WTC11 (cell line): Measurements from ENCODE around the gene FBLN5. TPM values are rescaled to one million over a fixed set of nuclear protein-coding genes. Genes with fewer than 3 reads are reported as not detected.

Experiments used
- ATAC-seq: fragments of 200-7000 bp; cut with Tn5 transposase; 2 replicates; pipeline ENCODE4 v1.10.0; 2021; ENCODE audit warnings: mild to moderate bottlenecking, moderate library complexity
- CTCF ChIA-PET: fragments of 300-600 bp; sonication (Branson Sonifier 250); formaldehyde crosslinking; loops from one replicate; lab custom pipeline; 2021; ENCODE audit warnings: antibody characterized with exemption; lab: Charles Lee
- POLR2A ChIA-PET: fragments of 350-600 bp; sonication (Branson Sonifier 250); formaldehyde crosslinking; loops from one replicate; lab custom pipeline; 2021; ENCODE audit warnings: antibody characterized with exemption; lab: Charles Lee
- DNase-seq: peaks from one replicate; pipeline ENCODE4 v3.0.0; 2021; ENCODE audit warnings: low spot score
- H3K27ac Mint-ChIP-seq: 2 replicates; pipeline ENCODE4 v1.8.0; 2021; ENCODE audit warnings: mixed read lengths
- H3K27me3 Mint-ChIP-seq: 2 replicates; pipeline ENCODE4 v1.8.0; 2021; ENCODE audit warnings: low read depth, mild to moderate bottlenecking, moderate library complexity, mixed read lengths
- H3K36me3 Mint-ChIP-seq: 2 replicates; pipeline ENCODE4 v1.8.0; 2021; ENCODE audit warnings: mixed read lengths
- H3K4me1 Mint-ChIP-seq: 2 replicates; pipeline ENCODE4 v1.8.0; 2022; ENCODE audit warnings: mixed read lengths
- H3K4me3 Mint-ChIP-seq: 2 replicates; pipeline ENCODE4 v1.8.0; 2021; ENCODE audit warnings: mild to moderate bottlenecking, moderate library complexity, mixed read lengths
- H3K9me3 Mint-ChIP-seq: 2 replicates; pipeline ENCODE4 v1.8.0; 2021; ENCODE audit warnings: mixed read lengths
- AR ChIP-seq: fragments of 250-450 bp; sonication (Bioruptor Pico); IDR thresholded peaks from 2 replicates; pipeline ENCODE4 v1.9.0; 2021; ENCODE audit warnings: mild to moderate bottlenecking
- ATF1 ChIP-seq: sonication (generic); formaldehyde crosslinking; IDR thresholded peaks from 2 replicates; pipeline ENCODE4 v1.8.1; 2023; ENCODE audit warnings: mild to moderate bottlenecking, moderate library complexity, missing genetic modification reagents
- ATF6 ChIP-seq: sonication (generic); formaldehyde crosslinking; IDR thresholded peaks from 2 replicates; pipeline ENCODE4 v1.8.1; 2023; ENCODE audit warnings: mild to moderate bottlenecking, missing genetic modification reagents
- CDX4 ChIP-seq: fragments of 250-450 bp; sonication (Bioruptor Pico); IDR thresholded peaks from 2 replicates; pipeline ENCODE4 v1.9.0; 2021; ENCODE audit warnings: moderate library complexity, mild to moderate bottlenecking, inconsistent platforms, borderline replicate concordance
- FOXJ3 ChIP-seq: sonication (generic); formaldehyde crosslinking; IDR thresholded peaks from 2 replicates; pipeline ENCODE4 v1.9.0; 2021; ENCODE audit warnings: missing genetic modification reagents, mild to moderate bottlenecking, borderline replicate concordance
- HMGA2 ChIP-seq: fragments of 250-450 bp; sonication (Bioruptor Pico); IDR thresholded peaks from 2 replicates; pipeline ENCODE4 v1.4.0; 2021; ENCODE audit warnings: mild to moderate bottlenecking, moderate library complexity
- IRF1 ChIP-seq: sonication (generic); formaldehyde crosslinking; IDR thresholded peaks from 2 replicates; pipeline ENCODE4 v1.8.0; 2023; ENCODE audit warnings: missing genetic modification reagents
- NFE2L1 ChIP-seq: sonication (generic); formaldehyde crosslinking; IDR thresholded peaks from 2 replicates; pipeline ENCODE4 v1.8.1; 2023; ENCODE audit warnings: missing genetic modification reagents
- NFYB ChIP-seq: sonication (generic); formaldehyde crosslinking; conservative IDR thresholded peaks from 2 replicates; pipeline ENCODE4 v1.8.0; 2022; ENCODE audit warnings: low read depth, missing genetic modification reagents
- NR1H2 ChIP-seq: sonication (generic); formaldehyde crosslinking; IDR thresholded peaks from 2 replicates; pipeline ENCODE4 v1.9.0; 2021; ENCODE audit warnings: mild to moderate bottlenecking, moderate library complexity, missing genetic modification reagents
- NR2C2 ChIP-seq: sonication (generic); formaldehyde crosslinking; IDR thresholded peaks from 2 replicates; pipeline ENCODE4 v1.8.0; 2022; ENCODE audit warnings: mild to moderate bottlenecking, missing genetic modification reagents
- NR3C1 ChIP-seq: sonication (generic); formaldehyde crosslinking; conservative IDR thresholded peaks from 2 replicates; pipeline ENCODE4 v1.8.1; 2023; ENCODE audit warnings: low read depth, mild to moderate bottlenecking, missing genetic modification reagents
- PRRX2 ChIP-seq: fragments of 250-450 bp; sonication (Bioruptor Pico); IDR thresholded peaks from 2 replicates; pipeline ENCODE4 v1.8.0; 2021; ENCODE audit warnings: mild to moderate bottlenecking
- SMAD4 ChIP-seq: sonication (generic); formaldehyde crosslinking; IDR thresholded peaks from 2 replicates; pipeline ENCODE4 v1.8.0; 2022; ENCODE audit warnings: mild to moderate bottlenecking, missing genetic modification reagents
- STAT6 ChIP-seq: sonication (generic); formaldehyde crosslinking; conservative IDR thresholded peaks from 2 replicates; pipeline ENCODE4 v1.8.1; 2023; ENCODE audit warnings: mild to moderate bottlenecking, low read depth, missing genetic modification reagents, moderate library complexity
- TP53 ChIP-seq: sonication (generic); formaldehyde crosslinking; IDR thresholded peaks from 2 replicates; pipeline ENCODE4 v1.8.1; 2023; ENCODE audit warnings: mild to moderate bottlenecking, missing genetic modification reagents
- ZNF263 ChIP-seq: sonication (generic); formaldehyde crosslinking; IDR thresholded peaks from 2 replicates; pipeline ENCODE4 v1.8.1; 2022; ENCODE audit warnings: low read depth, mild to moderate bottlenecking, moderate library complexity, missing genetic modification reagents
- ZNF317 ChIP-seq: sonication (generic); formaldehyde crosslinking; IDR thresholded peaks from 2 replicates; pipeline ENCODE4 v1.8.1; 2023; ENCODE audit warnings: low read depth, mild to moderate bottlenecking, moderate library complexity, missing genetic modification reagents, borderline replicate concordance
- ZSCAN18 ChIP-seq: fragments of 250-450 bp; sonication (Bioruptor Pico); IDR thresholded peaks from 2 replicates; pipeline ENCODE4 v2.1.2; 2022; ENCODE audit warnings: mild to moderate bottlenecking, moderate library complexity
- total RNA-seq: library from RNA; stranded (reverse); gene quantifications from 3 replicates; pipeline ENCODE4 v1.2.3, GENCODE V29; 2021

The FBLN5 gene
- total RNA-seq, 1 experiment from 2014 or later: 4.0 TPM

GRCh38 chr14:91902336-91902735 is 45.2 kb downstream of the FBLN5 start (continued):
- TF ChIP-seq TP53 (CRISPR knock-in tag): no peak
- no peak for TF ChIP-seq ATF6 (CRISPR knock-in tag)
- no peak for TF ChIP-seq ZNF317
- TF ChIP-seq NFE2L1: no peak
- no peak for TF ChIP-seq FOXJ3 (CRISPR knock-in tag)

- DNase-seq: no peak
- 0 out of 2 replicates have a peak, but pooled peaks cover 4% of the 10 kb centered on the region for H3K27me3 Mint-ChIP-seq
- no peak for ATAC-seq
- no peak overlapping the region for H3K27ac Mint-ChIP-seq
- TF ChIP-seq SMAD4 (CRISPR knock-in tag) (no peak), NR3C1 (no peak)
- TF ChIP-seq, all 79 proteins: peak for 0
- CTCF ChIA-PET: interaction anchor here (1.8 kb wide), 1 partner anchor 10 kb away, joined by 4 read pairs; no protein-coding TSS in a partner anchor
- no peak overlapping the region for H3K4me3 Mint-ChIP-seq
- no peaks in the 10 kb centered on the region for H3K9me3 Mint-ChIP-seq
- POLR2A ChIA-PET: no interaction called here
- no peaks in the 10 kb centered on the region for H3K36me3 Mint-ChIP-seq
- H3K4me1 Mint-ChIP-seq: peaks cover 10% of the 10 kb centered on the region
Measured at GRCh38 chr14:91901449-91902226, 45.9 kb downstream of the FBLN5 start.

GRCh38 chr14:91899806-91900205 is 47.7 kb downstream of the FBLN5 start:
- Mint-ChIP-seq H3K4me1 (peaks cover 19% of the 10 kb centered on the region), H3K9me3 (no peaks in the 10 kb centered on the region), H3K27me3 (0 out of 2 replicates have a peak, but pooled peaks cover 4% of the 10 kb centered on the region), H3K4me3 (no peak overlapping the region), H3K36me3 (no peaks in the 10 kb centered on the region), H3K27ac (no peak overlapping the region)
- ChIA-PET POLR2A (no interaction called here), CTCF (interaction anchor here (0.8 to 5.8 kb wide), 9 partner anchors 12 to 319 kb away, joined by 3 to 45 read pairs (median 4); no protein-coding TSS in a partner anchor)
- DNase-seq: no peak
- TF ChIP-seq AR (CRISPR knock-in tag) (no peak), ATF1 (CRISPR knock-in tag) (no peak)
- no peak for ATAC-seq

GRCh38 chr14:91899213-91899612 is 48.3 kb downstream of the FBLN5 start:
- H3K27me3 Mint-ChIP-seq: 0 out of 2 replicates have a peak, but pooled peaks cover 4% of the 10 kb centered on the region
- H3K9me3 Mint-ChIP-seq: no peaks in the 10 kb centered on the region
- H3K4me1 Mint-ChIP-seq: peaks cover 19% of the 10 kb centered on the region
- no peak overlapping the region for H3K4me3 Mint-ChIP-seq
- CTCF ChIA-PET: interaction anchor here (1.0 to 5.8 kb wide), 9 partner anchors 12 to 318 kb away, joined by 3 to 45 read pairs (median 4); no protein-coding TSS in a partner anchor
- H3K27ac Mint-ChIP-seq: no peak overlapping the region
- DNase-seq (peak; percentile 38), ATAC-seq (peak; percentile 68)
- H3K36me3 Mint-ChIP-seq: no peaks in the 10 kb centered on the region
- POLR2A ChIA-PET: interaction anchor here (0.6 kb wide), 1 partner anchor 981 kb away, joined by 3 read pairs; no protein-coding TSS in a partner anchor
- no peak for TF ChIP-seq ZNF263 (CRISPR knock-in tag)
- no peak for TF ChIP-seq NFYB (CRISPR knock-in tag)
- TF ChIP-seq STAT6 (CRISPR knock-in tag): no peak
- TF ChIP-seq HMGA2 (CRISPR knock-in tag): no peak
- no peak for TF ChIP-seq CDX4 (CRISPR knock-in tag)
- TF ChIP-seq ZSCAN18 (CRISPR knock-in tag): no peak
- TF ChIP-seq TP53 (CRISPR knock-in tag): no peak
- TF ChIP-seq PRRX2 (CRISPR knock-in tag): no peak
- no peak for TF ChIP-seq NR2C2 (CRISPR knock-in tag)
- no peak for TF ChIP-seq IRF1 (CRISPR knock-in tag)
- no peak for TF ChIP-seq NR1H2
- no peak for TF ChIP-seq NR3C1
